Calu3 (cell line): ENCODE measurements around the gene EYS. TPM values are rescaled to one million over a fixed set of nuclear protein-coding genes. Genes with fewer than 3 reads are reported as not detected.

Experiments used
- BruUV-seq: library from RNA; stranded (reverse); fragments of 400-500 nt; replicated peaks from 2 replicates; lab custom pipeline; 2021; lab: Mats Ljungman, UMichigan
- CTCF ChIA-PET: fragments of 300-600 bp; sonication (Branson Sonifier 250); formaldehyde crosslinking; loops from one replicate; lab custom pipeline; 2022; ENCODE audit warnings: antibody characterized with exemption; lab: Charles Lee
- DNase-seq: peaks from one replicate; pipeline ENCODE4 v3.0.0; 2022
- H3K27ac Mint-ChIP-seq: one replicate; pipeline ENCODE4 v1.8.0; 2022; ENCODE audit warnings: mixed read lengths; ENCODE audit not compliant: unreplicated experiment
- H3K27me3 Mint-ChIP-seq: one replicate; pipeline ENCODE4 v1.8.0; 2022; ENCODE audit warnings: mixed read lengths; ENCODE audit not compliant: unreplicated experiment
- H3K36me3 Mint-ChIP-seq: one replicate; pipeline ENCODE4 v1.8.0; 2022; ENCODE audit warnings: mild to moderate bottlenecking, moderate library complexity, mixed read lengths; ENCODE audit not compliant: insufficient read depth, unreplicated experiment
- H3K4me1 Mint-ChIP-seq: one replicate; pipeline ENCODE4 v1.8.0; 2022; ENCODE audit warnings: mild to moderate bottlenecking, low read depth, mixed read lengths; ENCODE audit not compliant: unreplicated experiment
- H3K4me3 Mint-ChIP-seq: one replicate; pipeline ENCODE4 v1.8.0; 2022; ENCODE audit warnings: mild to moderate bottlenecking, low read depth, moderate library complexity, mixed read lengths; ENCODE audit not compliant: unreplicated experiment
- H3K9me3 Mint-ChIP-seq: one replicate; pipeline ENCODE4 v1.8.0; 2022; ENCODE audit warnings: low read depth, mixed read lengths; ENCODE audit not compliant: unreplicated experiment
- intact Hi-C: fragments of 100-400 bp; cut with micrococcal nuclease; formaldehyde crosslinking; loops from one replicate; pipeline ENCODE4 v1.10.0; 2022; ENCODE audit not compliant: unreplicated experiment
- total RNA-seq: library from RNA; stranded (reverse); gene quantifications from 2 replicates; pipeline ENCODE4 v1.2.3, GENCODE V29; 2022
- TF ChIP-seq, protein P1 (sequence below): fragments of 200-600 bp; IDR thresholded peaks from one replicate; pipeline ENCODE4 v1.8.0; 2022; ENCODE audit warnings: antibody characterized with exemption; ENCODE audit not compliant: unreplicated experiment

The EYS gene
- total RNA-seq, 1 experiment from 2014 or later: not detected

DNA sequence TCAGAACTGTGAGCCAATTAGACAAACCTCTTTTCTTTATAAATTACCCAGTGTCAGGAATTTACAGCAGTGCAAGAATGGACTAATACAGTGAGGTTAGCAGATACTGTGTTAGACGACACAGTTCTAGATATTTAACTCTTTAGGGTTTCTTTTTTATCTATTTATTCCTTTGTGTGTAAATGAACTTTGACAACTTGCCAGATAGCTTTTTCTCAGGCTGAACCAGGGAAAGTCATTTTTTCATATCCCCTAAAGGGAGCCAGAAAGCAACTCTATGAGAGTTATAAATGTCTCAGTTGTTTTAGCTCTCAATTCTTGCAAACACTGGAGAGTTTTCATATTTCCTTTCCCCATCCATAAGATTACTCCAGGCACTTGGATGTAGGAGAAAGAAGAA is 1794.1 kb downstream of the EYS start:
- Mint-ChIP-seq H3K9me3 (no peaks in the 10 kb centered on the region), H3K36me3 (no peaks in the 10 kb centered on the region), H3K27me3 (peaks cover 26% of the 10 kb centered on the region), H3K4me3 (no peak overlapping the region), H3K27ac (no peak overlapping the region), H3K4me1 (no peaks in the 10 kb centered on the region)
- no peak for DNase-seq
- CTCF ChIA-PET: interaction anchor here (0.6 kb wide), 1 partner anchor 32 kb away, joined by 3 read pairs; no protein-coding TSS in a partner anchor
- intact Hi-C loops: no loop called here
- TF ChIP-seq, protein P1, sequence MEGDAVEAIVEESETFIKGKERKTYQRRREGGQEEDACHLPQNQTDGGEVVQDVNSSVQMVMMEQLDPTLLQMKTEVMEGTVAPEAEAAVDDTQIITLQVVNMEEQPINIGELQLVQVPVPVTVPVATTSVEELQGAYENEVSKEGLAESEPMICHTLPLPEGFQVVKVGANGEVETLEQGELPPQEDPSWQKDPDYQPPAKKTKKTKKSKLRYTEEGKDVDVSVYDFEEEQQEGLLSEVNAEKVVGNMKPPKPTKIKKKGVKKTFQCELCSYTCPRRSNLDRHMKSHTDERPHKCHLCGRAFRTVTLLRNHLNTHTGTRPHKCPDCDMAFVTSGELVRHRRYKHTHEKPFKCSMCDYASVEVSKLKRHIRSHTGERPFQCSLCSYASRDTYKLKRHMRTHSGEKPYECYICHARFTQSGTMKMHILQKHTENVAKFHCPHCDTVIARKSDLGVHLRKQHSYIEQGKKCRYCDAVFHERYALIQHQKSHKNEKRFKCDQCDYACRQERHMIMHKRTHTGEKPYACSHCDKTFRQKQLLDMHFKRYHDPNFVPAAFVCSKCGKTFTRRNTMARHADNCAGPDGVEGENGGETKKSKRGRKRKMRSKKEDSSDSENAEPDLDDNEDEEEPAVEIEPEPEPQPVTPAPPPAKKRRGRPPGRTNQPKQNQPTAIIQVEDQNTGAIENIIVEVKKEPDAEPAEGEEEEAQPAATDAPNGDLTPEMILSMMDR: no peak
- no TSS peak for BruUV-seq

DNA sequence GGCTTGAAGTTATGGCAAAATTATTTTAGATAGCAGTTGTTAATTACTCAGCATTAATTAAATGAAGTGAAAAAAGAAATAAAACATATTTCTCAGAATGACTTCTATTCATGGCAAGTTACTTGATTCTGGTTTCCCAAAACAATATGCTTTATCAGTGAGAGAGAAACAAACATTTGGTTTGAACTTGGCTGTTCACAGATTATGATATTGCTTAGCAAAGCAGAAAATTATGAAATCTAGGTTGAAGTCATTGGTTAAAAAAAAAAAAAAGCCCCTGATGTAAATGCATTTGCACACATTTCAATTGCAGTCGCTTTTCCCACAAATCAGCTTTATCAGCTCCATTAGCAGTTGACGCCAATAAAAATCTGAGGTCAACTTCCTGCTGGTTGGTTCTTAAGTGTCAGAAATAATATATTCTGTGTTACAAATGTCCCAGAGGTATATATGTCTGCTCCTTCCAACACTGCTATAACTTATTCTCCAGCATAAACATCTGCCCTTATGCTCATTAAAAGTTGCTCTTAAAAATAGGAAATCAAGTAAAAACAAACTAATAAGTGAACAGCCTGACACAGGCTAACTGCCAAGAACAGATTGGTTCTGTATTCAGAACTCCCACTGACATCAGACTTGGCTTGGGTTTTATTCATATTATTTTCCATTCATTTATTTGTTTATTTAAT is 1796.0 kb downstream of the EYS start:
- H3K27ac Mint-ChIP-seq: no peak overlapping the region
- intact Hi-C loops: no loop called here
- BruUV-seq: no TSS peak
- peaks cover 11% of the 10 kb centered on the region for H3K27me3 Mint-ChIP-seq
- no peaks in the 10 kb centered on the region for H3K36me3 Mint-ChIP-seq
- TF ChIP-seq, protein P1: no peak
- H3K4me3 Mint-ChIP-seq: no peak overlapping the region
- CTCF ChIA-PET: no interaction called here
- no peaks in the 10 kb centered on the region for H3K9me3 Mint-ChIP-seq
- DNase-seq: no peak
- no peaks in the 10 kb centered on the region for H3K4me1 Mint-ChIP-seq

DNA sequence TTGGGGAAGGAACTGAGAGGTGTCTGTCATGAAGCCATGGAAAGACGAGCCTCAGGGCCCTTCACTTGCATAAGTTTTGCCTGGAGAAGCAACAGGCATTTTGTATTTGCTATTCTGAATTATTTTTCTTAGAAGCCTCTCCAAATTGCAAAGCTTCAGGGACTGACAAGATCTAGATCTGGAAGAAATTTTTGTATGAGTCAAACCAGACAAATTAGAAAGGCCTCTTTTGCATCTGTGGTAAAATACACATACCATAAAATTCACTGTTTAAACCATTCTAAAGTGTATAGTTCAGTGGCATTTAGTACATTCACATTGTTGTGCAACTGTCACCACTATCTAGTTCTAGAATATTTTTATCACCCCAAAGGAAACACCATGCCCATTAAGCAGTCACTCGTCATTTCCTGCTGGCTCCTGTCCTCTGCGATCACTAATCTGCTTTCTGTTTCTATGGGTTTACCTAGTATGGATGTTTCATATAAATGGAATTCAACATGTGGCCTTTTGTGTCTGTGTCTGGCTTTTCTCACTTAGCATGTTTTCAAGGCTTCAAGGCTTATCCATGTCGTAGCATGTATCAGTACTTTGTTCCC is 1802.3 kb downstream of the EYS start:
- no peaks in the 10 kb centered on the region for H3K36me3 Mint-ChIP-seq
- H3K27ac Mint-ChIP-seq: no peak overlapping the region
- no peaks in the 10 kb centered on the region for H3K9me3 Mint-ChIP-seq
- H3K27me3 Mint-ChIP-seq: no peaks in the 10 kb centered on the region
- CTCF ChIA-PET: no interaction called here
- no peak for DNase-seq
- TF ChIP-seq, protein P1: no peak
- H3K4me1 Mint-ChIP-seq: no peaks in the 10 kb centered on the region
- intact Hi-C loops: no loop called here
- no TSS peak for BruUV-seq
- H3K4me3 Mint-ChIP-seq: no peak overlapping the region

DNA sequence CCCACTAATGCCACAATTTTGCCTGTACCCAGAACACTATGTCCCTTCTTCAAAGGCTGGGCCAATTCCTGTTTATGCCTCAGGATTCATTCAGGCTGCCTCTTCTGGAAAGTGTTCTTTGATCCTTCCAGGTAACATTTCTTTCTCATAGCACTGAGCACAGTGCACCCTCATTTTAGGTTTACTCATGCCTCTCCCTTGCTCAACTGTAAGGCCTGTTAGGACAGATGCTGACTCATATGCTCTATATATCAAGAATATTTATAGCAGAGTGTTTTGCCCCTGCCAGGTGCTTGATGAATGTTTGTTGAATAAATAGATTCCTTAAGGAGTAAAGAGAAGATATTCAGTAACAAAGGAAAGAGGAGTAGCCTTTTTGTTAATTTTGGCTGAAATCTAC is 1807.5 kb downstream of the EYS start:
- H3K9me3 Mint-ChIP-seq: no peaks in the 10 kb centered on the region
- no peak overlapping the region for H3K27ac Mint-ChIP-seq
- no TSS peak for BruUV-seq
- no peaks in the 10 kb centered on the region for H3K4me1 Mint-ChIP-seq
- DNase-seq: no peak
- H3K4me3 Mint-ChIP-seq: no peak overlapping the region
- intact Hi-C loops: no loop called here
- no peaks in the 10 kb centered on the region for H3K36me3 Mint-ChIP-seq
- peaks cover under 1% of the 10 kb centered on the region for H3K27me3 Mint-ChIP-seq
- CTCF ChIA-PET: no interaction called here
- TF ChIP-seq, protein P1: no peak
